Dermis microvascular lymphatic vessel endothelial cell (primary cell): ENCODE results near the gene CD22. TPM values are rescaled to one million over a fixed set of nuclear protein-coding genes. Genes with fewer than 3 reads are reported as not detected.

Source experiments
- DNase-seq, 2 donors: peaks; one replicate each; pipeline versions ENCODE4 v3.0.0 to v3.0.0-alpha.2; 2010; ENCODE audit warnings: low read depth in 2 of 2
- total RNA-seq: library from RNA; depleted of rRNA; stranded (reverse); fragments of >200 nt; gene quantifications from 2 replicates; pipeline ENCODE4 v1.2.1, GENCODE V29; 2014

Gene CD22
- total RNA-seq, 1 donor from 2014 or later, result 0.13 TPM

DNA sequence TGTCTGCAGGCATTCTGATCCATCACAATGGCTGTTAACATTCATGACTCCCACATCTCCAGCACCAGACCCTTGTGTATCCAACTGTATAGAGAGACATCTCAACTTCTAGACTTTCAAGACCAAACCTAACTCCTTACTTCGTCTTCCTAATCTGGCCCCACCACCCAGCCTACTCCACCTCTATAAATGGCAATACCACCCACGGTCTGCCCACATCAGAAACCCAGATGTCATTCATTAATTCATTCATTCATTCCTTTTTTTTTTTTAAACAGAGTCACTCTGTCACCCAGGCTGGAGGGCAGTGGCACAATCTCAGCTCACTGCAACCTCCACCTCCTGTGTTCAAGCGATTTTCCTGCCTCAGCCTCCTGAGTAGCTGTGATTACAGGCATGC lies 52.3 kb downstream of the CD22 start:
- no peak for DNase-seq

DNA sequence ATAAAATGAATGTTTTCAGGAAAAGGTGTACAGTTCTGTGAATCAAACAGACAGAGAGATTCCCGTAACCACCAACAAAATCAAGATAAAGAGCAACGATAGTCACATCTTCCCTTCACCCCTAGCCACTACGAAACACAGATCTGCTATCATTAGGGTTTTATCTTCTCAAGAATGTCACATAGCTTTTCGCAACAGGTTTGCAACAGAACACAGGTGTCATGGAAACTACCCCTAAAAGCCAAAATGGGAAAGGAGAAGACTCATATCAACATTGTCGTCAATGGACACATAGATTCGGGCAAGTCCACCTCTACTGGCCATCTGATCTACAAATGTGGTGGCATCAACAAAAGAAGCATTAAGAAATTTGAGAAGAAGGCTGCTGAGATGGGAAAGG lies 52.9 kb downstream of the CD22 start:
- DNase-seq, result no peak

GRCh38 chr19:35383536-35383935 lies 54.5 kb downstream of the CD22 start:
- DNase-seq, result no peak

DNA sequence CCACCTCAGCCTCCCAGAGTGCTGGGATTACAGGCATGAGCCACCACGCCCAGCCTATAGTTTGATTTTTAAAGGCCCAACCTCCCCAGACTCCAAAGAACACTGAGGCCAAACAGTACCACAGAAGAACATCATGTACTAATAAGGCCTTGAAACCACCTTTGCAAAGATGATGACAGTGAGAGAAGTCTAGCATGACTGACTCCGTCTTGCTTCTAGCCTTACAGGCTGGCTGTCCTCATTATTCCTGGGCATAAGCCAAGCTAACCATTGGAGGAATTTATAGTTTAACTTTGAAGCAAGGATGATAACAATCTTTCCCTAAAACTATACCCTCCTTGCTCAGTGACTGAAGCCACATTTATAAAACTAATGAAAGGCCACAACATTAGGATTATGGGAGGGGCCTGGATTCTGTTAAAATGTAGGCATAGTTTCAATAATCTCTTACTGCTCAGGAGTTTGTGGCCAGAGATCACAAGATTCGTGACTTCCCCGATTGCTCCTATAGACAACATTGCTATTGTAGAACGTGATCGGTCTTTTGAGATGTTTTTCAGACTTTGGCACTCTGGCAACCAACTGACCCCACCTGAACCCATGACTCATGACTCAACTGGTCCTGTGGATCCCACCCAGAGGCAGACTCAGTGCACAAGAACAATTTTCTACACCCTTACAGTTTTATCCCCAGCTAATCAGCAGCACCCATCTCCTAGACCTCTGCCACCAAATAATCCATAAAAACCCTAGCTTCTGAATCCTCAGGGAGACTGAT lies 59.5 kb downstream of the CD22 start:
- no peak for DNase-seq

DNA sequence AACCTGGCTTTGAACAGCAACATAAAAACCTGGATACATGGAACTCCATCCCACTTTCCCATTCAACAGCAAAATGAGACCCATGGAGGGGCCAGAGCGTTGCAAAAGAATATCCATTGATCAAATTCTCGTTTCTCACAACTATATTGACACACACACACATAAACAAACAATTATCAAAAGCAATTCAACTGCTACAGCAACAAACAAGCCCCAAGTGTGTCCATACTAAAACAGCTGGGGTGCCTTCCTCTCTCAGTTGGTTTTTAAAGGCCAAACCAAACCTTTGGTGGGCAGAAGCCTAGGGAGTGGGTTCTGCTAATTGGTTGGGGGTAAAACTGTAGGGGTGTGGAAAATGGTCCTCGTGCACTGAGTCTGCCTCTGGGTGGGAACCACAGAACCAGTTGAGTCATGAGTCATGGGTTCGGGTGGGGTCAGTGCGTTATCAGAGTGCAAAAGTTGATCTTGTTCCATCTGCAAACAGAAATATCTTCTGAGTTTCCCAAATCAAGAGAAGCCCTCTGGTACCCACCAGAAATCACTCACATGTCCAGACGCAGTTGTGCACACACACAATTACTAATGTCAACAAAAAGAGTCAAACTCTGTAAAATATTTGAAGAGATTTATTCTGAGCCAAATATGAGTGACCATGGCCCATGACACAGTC lies 60.3 kb downstream of the CD22 start:
- DNase-seq, result no peak

DNA sequence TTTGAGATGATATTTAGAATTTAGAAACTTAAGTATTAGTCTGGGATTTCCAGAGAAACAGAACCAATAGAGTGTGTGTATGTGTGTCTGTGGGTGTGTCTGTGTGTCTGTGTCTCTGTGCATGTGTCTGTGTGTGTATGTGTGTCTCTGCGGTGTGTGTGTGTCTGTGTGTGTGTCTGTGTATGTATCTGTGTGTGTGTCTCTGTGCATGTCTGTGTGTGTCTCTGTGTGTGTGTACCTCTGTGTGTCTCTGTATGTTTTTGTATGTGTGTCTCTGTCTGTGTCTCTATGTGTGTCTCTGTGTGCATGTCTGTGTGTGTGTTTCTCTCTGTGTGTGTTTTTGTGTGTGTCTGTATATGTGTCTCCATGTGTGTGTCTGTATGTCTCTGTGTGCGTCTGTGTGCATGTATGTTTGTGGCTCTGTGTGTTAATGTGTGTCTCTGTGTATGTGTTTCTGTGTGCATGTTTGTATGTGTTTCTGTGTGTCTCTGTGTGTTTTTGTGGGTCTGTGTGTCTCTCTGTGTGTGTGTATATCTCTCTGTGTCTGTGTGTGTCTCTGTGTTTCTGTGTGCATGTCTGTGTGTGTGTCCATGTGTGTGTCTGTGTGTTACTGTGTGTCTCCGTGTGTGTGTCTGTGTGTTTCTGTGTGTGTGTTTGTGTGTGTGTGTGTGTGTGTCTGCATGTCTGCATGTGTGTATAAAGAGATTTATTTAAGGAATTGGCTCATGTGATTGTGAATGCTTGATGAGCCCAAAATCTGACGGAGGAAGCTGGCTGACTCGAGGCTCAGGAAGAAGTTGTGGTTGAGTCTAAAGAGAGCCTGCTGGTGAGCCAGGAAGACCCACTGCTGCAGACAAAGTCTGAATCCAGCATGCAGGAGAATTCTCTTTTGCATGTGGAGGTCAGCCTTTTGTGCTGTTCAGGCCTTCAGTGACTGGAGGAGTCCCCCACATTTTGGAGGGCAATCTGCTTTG lies 64.0 kb downstream of the CD22 start:
- no peak for DNase-seq

- no peak for DNase-seq
Measured at GRCh38 chr19:35395382-35396199, 66.6 kb downstream of the CD22 start.

- DNase-seq, result no peak
Measured at GRCh38 chr19:35396240-35396885, 67.4 kb downstream of the CD22 start.

Other genes with a start within 250 kb of the CD22 start
- not detected in 2 replicates for gene FXYD3, start 213.4 kb upstream of the CD22 start, total RNA-seq
- gene LGI4, start 194.1 kb upstream of the CD22 start, total RNA-seq, result not detected in 2 replicates
- gene FXYD1, start 190.4 kb upstream of the CD22 start, total RNA-seq, result not detected in 2 replicates
- not detected in 2 replicates for gene FXYD7, start 185.9 kb upstream of the CD22 start, total RNA-seq
- gene FXYD5, start 174.5 kb upstream of the CD22 start, total RNA-seq, result 17.1 and 22.4 TPM in 2 replicates
- gene FAM187B, start 100.4 kb upstream of the CD22 start, total RNA-seq, result not detected in 2 replicates
- gene LSR, start 80.2 kb upstream of the CD22 start, total RNA-seq, result 0.25 and 0.26 TPM in 2 replicates
- gene USF2, start 60.2 kb upstream of the CD22 start, total RNA-seq, result 32.6 and 51.1 TPM in 2 replicates
- under 0.01 and 0.26 TPM in 2 replicates for gene HAMP, start 46.7 kb upstream of the CD22 start, total RNA-seq
- gene MAG, start 37.0 kb upstream of the CD22 start, total RNA-seq, result 0.63 TPM in 1 of 2 replicates, not detected in the other
- not detected in 2 replicates for gene FFAR1, start 18.7 kb downstream of the CD22 start, total RNA-seq
- gene FFAR3, start 29.3 kb downstream of the CD22 start, total RNA-seq, result not detected in 2 replicates
- gene GPR42, start 41.9 kb downstream of the CD22 start, total RNA-seq, result not detected in 2 replicates
- not detected in 2 replicates for gene FFAR2, start 119.1 kb downstream of the CD22 start, total RNA-seq
- gene KRTDAP, start 161.3 kb downstream of the CD22 start, total RNA-seq, result not detected in 2 replicates
- gene DMKN, start 184.5 kb downstream of the CD22 start, total RNA-seq, result not detected in 2 replicates
- not detected in 2 replicates for gene SBSN, start 199.1 kb downstream of the CD22 start, total RNA-seq
- not detected in 2 replicates for gene GAPDHS, start 204.3 kb downstream of the CD22 start, total RNA-seq
- 52.1 and 70.3 TPM in 2 replicates for gene TMEM147, start 216.4 kb downstream of the CD22 start, total RNA-seq
- gene ATP4A, start 234.5 kb downstream of the CD22 start, total RNA-seq, result not detected in 2 replicates